MM.1S (cell line): ENCODE measurements around the gene PRKCD.

Experiments
- CTCF ChIP-seq: fragments of 300-600 bp; sonication (generic); IDR thresholded peaks from 2 replicates; pipeline ENCODE4 v1.5.1; 2016; ENCODE audit warnings: antibody characterized with exemption, low read length, mixed read lengths
- EZH2 ChIP-seq: fragments of 300-600 bp; sonication (generic); optimal IDR thresholded peaks from 2 replicates; pipeline ENCODE3; 2017; ENCODE audit warnings: low read depth, mild to moderate bottlenecking, antibody characterized with exemption, low read length, mixed read lengths

- TF ChIP-seq CTCF: no peak
- TF ChIP-seq EZH2: no peak
Measured at GRCh38 chr3:53215816-53216215, 54.8 kb downstream of the PRKCD start.
